Left renal cortex interstitium (tissue), 4 donors: ENCODE results near the gene CEP85. TPM values are rescaled to one million over a fixed set of nuclear protein-coding genes. Genes with fewer than 3 reads are reported as not detected.
"Not testable (repeated sequence)": the region's sequence is repeated elsewhere in the genome, so short reads cannot be mapped to it uniquely, and the experiment has no call there.

Experiments used
- DNase-seq, 4 donors: peaks; one replicate each; pipeline ENCODE4 v3.0.0-alpha.2; 2013; ENCODE audit warnings: low read depth in 4 of 4, low spot score in 2 of 4, missing footprints in 1 of 4
- polyA plus RNA-seq, 4 donors: library from polyadenylated mRNA; unstranded; fragments of 120-200 nt; gene quantifications; one replicate each; pipeline ENCODE4 v1.2.1, GENCODE V29; 2013; ENCODE audit not compliant: insufficient read length in 4 of 4

Gene CEP85
- polyA plus RNA-seq, 4 donors = 11.7 to 23.1 (median 19.2) TPM

DNA sequence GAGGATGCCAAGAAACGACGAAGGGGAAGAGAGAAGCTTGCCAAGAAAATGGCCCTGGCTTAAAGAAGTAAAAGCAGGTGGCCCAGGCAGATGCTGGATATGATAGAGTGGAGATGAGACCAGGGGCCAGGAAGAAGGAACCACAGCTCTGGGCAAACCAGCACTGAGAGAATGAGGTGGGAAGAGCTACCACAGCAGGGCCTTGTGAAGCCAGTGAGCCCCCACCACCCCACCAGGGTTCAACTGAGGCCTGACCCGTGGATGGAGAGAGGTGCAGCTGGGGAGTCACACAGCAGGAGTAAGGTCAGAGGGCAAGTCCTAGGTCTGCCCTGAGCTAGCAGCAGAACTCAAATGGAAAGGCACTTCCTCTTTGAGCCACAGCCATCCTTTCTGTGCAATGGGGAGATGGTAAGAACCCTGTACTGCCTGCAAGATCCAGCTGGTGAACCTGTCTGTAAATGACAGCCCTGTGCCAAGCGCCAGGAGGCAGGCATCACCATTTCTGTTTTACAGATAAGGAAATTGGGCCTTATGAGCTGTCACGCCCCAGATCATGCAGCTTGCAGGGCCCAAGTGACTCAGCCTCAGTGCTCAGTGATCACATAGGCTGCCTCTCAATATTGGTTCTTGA is 54.4 kb downstream of the CEP85 start:
- no peak for DNase-seq

DNA sequence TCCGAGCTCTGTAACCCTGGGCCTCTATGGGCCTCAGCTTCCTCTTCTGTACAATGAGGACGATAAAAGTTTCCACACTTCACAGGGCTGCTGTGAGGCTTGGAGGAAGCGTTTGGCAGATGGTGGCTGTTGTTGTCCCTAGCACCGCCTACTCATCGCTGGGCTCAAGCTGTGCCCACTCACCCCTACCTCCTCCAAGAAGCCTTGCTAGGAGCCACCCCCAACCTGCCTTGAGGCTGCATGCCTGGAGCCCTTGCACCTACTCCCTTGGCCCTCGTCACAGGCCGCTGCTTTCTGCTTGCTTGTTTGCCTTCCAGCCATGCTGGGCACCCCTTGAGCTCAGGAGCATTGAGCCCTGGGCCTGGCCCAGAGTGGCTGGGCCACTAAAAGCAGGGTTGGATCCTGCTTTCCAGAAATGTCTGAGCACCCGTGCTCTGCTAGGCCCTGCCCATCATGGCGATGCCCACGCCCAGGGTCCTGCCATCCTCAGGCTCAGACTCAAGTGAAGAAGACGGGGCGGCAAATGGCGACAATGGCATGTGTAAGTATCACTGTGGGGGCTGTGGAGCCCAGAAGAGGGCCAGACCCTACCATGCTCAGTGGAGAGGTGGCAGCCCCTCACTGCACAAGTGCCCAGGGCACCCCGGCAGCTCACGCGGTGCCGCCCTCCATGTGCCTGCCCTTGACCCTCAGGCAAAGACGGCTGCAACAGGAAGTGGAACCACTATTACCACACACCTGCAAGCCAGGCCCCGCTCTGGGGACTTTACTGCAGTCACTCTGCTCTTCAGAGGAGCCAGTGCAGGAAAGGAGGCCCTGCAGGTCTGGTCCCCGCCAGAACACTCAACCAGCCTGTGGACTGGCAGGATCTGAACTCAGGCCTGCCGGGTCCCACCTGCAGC is 55.4 kb downstream of the CEP85 start:
- no peak for DNase-seq

DNA sequence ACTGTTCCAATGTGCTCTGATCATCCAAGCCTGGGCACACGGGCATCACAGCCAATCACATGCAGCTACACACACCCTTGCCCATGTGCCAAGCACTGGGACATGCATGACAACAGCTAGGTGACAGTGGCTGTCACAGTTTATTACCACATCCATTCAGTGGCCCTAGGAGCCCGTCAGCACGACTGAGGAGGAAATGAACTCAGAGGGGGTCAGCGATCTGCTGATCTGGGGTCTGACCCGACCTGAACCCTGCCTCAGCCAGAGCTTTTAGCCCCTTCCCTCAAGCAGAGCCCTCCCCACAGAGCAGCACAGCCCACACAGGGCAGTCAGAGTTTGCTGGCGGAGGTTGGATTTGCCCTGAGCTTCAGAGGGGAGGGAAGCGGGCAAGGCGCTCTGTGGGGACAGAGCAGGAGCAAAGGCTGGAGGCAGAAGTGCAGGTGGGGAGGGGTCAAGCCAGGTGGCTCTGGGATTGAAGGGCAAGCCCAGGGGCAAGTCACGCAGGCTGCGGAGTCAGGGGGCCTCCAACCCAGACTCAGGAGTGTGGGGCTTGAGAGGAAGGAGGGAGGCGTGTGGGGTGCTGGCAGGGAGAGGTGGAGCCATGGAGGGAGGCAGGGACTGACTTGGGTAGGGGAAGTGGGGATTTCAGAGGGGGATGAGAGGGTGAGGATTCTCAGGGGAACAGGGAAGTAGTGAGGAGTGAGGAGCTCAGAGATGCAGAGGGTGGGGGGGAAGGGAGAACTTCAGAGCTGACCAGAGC is 56.3 kb downstream of the CEP85 start:
- no peak for DNase-seq

DNA sequence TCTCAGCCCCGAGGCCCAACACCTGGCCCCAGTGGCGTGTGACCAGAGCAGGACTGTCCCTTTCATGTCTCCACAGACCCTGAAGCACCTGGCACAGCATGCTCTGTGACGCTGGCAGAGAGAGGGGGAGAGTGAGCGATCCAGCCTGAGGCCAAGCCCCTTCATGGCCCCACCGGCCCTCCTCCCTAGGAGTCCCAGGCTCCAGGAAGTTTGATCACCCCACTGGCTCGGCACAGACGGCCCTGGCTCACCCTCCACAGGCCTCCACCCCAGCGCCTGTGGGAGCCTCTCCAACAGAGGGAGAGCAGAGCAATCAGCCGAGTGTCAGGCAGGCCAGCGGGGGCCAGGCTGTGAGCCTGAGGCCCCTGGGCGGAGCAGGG is 56.9 kb downstream of the CEP85 start:
- no peak for DNase-seq

DNA sequence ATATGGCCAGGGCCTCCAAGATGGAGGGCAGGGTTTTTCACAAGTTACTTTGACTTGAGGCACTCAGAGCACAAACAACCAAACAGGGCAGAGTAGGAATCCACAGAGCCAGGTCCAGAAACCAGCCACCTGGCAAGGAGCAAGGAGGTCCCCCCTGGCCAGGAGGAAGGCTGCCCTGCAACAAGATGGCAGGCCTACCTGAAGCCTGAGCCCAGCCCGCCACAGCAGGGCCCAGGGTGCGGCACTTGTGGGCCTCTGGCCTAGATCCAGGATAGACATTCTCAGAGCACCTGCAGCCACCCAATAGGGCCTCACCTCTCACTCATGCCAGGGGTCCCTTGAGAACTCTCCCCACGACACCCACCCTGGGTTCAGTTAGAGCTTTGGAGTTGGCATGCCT is 57.4 kb downstream of the CEP85 start:
- no peak for DNase-seq

DNA sequence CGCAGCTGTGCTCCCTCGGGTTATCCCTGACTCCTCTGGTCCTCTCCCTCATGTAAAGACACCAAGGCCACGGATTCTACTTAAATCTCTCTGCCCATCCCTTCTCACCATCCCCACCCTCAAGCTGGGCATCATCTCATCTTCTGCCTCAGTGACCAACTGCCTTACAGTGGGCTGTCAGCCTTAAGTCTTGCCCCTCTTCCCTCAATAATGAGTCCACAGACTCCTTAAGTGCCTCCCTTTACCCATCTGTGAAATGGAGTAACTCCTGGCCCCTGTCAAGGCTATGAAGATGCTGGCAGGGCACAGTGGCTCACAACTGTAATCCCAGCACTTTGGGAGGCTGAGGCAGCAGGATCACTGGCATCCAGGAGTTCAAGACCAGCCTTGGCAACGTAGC is 57.9 kb downstream of the CEP85 start:
- no peak for DNase-seq

DNA sequence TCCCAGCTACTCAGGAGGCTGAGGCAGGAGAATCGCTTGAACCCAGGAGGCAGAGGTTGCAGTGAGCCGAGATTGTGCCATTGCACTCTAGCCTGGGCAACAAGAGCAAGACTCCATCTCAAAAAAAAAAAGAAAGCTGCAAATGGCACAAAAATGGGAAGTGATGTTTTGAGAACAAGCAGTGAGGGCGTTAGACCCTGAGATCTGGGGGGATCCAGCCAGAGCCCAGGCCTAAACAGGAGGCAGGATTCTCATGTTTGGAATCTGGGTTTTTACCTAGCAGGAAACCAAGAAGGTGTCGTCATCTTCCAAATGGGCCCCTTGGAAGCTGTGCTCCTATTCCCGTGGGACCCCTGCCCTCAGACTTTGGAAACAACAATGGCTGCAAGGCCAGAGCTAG is 58.7 kb downstream of the CEP85 start:
- not testable (repeated sequence) for DNase-seq

DNA sequence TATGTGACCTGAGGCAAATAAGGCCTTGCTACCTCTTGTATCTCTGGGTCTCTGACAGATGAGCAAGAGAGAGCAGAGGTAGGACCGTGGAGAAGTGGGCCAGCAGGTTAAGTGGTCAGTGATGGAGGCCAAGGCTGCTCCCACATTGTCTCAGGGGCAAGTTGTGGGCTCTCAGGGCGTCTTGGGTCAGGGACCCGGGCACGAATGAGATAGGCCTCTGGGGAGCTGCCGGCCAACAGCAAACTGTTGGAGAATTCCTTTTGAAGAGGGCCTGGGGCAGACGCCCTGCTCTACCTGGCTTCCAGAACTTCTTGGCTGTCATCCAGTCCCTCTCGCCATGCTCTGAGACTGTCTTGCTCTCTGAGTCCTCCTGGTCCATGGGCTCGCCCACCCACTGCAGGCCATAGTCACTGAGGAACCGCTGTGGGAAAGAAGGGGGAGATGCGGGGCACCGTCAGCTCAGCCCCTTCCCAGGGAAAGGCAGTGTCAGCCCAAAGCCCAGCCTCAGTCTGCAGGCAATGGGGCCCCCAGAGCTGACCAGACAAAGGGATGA is 60.0 kb downstream of the CEP85 start:
- DNase-seq = no peak

DNA sequence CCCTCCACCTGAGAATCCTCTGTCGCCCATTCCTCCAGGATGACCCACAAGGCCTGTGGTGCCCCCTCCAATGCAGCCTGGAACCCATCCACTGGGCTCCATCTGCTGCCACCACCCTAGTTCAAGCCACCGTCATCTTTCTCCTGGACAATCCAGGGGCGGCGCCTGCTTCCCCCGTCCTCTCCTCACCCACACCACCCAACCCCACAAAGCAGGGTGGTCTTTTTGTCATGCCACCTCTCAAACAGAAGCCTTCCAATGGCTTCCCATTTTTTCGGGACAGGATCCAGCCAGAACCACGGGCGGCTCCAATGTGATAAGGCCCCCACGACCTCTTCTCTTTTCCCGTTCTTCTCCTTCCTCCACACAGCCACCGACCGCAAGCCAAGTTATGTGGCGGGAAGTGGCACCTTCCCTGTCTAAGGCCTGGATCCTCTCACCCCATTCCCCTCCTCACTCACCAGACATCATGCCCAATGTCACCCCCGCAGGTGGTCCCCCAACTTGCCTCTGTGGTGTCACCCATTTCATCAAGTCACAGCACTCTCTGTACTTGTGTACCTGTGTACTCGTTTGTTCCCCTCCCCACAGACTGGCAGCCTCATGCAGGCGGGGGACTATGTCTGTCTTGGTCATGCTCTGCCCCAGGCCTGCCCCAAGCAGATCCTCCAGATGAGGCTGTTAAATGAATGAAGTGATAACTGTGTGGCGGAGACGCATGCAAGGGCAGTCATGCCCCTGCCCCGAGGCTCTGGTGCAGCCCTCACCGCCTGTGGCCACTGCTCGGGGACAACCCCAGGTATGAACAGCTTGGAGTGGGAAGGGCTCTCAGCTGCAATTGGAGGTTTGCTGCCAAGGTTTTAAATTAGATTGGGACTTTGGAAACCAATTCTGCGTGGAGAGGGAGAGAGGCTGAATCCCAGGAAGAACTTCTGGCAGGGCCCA is 61.5 kb downstream of the CEP85 start:
- DNase-seq = no peak

DNA sequence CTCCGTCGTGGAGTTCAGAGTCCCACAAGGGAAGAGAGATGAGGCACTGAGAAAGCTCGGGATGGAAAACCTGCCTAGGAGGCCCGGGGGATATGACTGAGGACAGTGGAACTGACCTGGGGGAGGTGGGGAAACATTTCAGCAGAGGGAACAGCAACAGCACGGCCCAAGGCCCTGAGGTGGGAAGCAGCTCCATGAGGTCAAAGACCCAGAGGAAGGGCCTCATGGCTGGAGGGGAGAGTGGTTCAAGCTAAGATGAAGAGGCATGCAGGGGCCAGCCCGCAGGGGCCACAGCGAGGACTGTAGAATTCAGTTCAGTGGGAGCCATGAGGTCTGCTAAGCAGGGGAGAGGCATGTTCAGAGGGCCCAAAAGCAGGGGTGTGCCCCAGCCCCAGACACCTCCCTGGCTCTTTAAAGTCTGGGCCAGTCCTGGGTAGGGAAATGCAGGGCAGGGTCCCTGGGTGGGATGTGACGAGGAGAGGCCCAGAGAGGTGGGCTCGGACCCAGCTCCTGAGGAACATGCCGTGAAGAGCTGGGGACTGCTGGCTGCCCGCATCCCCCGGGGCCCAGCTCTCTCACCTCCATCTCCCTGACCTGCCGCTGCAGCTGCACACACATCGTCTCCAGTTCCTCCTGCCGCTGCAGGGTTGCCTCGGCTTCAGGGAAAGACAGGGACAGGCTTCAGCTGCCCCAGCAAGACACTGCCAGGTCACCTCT is 62.5 kb downstream of the CEP85 start:
- DNase-seq = no peak

DNA sequence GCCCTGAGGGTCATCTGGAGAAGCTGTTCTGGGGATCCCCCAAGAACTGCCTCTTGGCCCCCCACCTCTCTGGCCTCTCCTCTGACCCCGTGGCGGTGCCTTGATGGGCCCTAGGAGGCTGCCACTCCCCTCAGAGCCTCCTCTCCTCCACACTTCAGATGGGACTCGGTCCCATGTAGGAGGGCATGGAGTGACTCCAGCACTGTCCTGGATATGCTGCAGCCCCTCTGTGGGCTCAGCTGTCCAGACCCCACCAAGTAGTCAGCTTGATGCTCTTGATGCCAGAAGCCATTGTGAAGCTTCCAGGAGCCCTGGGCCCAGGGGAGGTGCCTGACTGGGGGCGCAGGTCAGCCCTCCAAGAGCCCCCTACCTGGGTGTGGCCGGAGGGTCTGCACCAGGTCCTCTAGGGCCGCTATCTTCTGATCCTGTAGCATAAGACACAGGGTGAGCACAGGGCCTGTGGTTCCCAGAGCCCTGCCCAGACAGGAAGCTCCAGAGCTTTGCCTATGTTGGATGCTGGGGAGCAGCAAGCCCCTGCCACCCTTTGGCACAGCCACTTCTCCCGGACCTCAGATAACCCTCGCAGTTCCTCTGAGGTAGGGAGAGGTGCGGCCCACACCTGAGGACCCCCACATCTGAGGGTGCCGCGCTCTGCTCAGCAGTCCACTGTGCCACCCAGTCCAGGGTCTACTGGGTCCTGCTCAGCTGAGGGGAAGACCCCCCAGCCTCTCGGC is 63.2 kb downstream of the CEP85 start:
- DNase-seq = no peak

DNA sequence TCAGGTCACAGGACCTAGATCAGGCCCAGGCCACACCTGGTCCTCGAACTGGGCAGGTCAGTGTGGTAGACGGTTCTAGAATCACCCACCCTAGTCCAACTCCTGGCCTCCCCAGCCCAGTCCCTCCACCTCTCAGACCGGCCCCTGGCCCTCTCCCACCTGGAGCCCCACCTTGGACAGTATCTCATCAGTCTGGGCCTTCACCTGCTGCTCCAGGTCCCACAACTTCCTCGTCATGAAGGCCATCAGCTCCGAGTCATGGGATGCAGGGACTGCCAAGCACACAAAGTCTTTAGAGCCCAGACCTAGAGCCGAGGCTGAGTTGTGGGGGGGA is 63.8 kb downstream of the CEP85 start:
- no peak for DNase-seq

DNA sequence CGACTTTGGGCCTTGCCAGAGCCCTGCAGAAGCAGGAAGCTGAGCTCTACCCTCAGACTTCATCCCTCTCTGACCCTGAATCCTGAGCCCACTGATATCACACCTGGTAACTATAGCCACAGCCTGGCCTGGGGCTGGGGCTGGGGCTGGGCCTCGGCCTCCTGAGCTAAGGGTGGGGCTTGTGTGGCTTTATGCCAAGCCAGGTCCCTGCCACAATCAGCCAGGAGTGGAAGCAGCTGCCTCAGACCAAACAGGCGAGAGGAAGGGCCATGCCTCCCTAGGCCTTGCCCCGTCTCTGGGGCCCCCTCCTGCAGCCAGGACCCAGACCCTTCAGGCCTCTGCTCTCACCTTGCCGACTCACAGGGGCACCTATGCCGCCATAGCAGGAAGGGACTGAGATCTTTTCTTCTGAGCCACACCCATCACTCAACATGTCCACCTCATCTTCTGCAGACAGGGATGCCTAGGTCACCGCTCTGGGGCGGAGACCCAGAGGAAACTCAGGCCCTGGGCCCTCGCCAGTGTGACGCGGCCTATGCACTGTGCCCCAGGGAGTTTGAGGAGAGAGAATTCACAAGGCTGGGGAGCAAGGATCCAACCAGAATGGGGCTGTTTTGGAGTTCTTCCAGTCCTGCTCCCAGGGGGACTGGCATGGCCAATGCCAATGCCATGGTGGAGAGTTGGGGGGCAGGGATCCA is 66.7 kb downstream of the CEP85 start:
- DNase-seq = no peak

DNA sequence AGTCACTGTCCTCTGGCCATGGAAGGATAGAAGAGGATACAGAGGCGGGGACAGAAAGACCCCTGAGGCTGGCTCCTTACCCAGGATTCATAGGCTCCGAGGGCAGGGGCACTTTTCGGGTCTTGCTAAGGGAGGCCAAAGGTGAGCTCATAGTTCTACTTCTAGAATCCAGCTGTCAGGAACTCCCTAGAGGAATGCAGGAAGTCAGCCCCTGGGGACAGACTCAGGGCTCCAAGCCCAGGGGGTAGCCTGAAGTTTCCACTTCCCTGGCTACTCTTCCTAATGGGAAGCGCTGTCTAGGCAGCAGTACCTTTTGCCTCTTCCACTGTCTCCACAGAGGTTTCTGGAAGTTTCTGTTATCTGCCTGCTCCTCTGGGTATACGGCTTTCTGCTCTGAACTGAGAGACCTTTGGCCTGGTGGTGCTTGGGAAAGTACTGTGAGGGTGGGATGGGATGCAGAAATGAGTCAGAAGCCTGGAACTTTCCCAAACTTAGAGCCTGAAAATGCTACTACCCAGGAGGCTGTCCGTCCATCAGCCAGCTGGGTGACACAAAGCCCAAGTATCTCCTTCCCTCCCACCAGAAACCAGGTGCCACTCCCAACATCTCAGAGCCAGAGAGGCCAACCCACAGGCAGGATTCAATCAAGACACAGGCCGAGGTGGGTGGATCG is 68.9 kb downstream of the CEP85 start:
- no peak for DNase-seq

DNA sequence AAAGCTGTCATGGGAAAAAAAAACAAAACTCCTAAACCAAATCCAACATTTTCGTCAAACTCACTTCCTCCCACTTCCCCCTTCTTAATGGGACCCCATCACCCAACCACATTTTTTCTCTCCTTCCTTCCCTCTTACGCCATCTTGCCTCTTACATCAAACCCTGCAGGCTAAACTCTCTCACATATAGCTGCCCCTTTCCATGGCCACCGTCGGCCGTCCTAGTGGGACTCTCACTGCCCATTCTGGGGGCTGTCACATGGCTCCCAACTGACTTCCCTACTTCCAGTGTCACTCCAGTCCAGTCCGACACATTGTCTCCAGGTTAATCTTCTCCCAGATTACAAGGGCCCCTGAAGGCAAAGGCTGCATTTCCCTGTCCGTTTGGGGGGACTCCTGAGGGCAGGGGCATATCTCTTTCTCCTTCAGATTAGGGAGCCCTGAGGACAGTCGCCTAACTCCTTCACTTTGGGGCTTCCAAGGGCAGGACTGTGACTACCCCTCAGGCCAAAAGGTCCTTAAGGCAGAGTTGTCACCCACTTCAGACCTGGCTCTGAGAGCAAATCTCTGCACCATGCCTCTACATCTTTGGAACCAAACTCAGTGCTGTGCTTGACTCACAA is 71.8 kb downstream of the CEP85 start:
- no peak for DNase-seq

DNA sequence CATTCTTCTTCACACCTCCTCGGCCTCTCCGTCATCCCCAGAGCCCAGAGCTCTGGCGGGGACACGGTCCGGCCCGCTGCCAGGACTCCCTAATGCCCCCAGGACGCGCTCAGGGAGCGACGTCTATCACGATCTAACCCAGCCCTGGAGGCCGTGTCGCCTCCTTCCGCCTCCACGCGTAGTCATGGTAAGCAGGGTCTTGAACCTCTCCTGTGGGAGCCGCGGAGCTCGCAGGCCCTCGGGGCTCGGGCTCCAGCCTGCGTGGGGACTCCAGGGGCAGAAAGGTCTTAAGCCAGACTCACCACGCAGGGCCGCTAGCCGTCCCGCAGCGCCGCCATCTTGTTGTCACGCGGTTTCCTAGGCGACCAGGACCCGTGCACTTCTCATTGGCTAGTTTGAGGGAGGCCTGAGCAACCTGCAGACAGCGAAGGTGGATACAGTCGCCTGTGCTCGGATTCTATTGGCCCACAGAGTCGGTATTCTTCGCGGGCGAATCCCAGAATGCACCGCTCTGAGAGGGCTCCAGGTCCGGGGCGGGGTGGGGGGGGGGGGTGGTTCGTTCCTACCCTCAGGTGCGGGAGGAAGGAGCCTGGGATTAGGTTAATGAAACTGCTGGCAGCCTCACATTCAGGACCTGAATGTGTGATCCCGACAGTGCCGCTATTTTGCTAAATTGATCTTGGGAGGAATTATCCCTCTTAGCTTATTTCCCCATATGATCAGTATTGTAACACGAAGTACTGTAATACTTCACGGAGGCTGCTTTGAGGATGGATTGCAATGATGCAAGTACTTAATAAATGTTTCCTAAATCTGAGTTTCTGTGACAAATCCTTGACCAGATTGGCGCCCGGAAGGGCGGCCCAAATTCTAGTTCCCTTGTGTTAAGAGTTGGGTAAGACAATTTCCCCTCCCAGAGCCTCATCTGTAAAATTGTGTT is 72.6 kb downstream of the CEP85 start, which contains the start of gene UBXN11:
UBXN11 (minus strand) TSS at position 347 of the 940 bp plus-strand sequence. CDS start 3,753 bp downstream, outside the sequence.
- peak; percentile 65 to 90 (median 80) for DNase-seq
